ENCODE measurements around the gene ENDOD1.

Gene ENDOD1

GRCh38 chr11:95142431-95142830, 52.8 kb downstream of the ENDOD1 start:
- DNase-seq (ENCODE audit: low read depth in 4 of 4, low spot score in 1 of 4): no peak

- DNase-seq (ENCODE audit: low read depth in 4 of 4, low spot score in 1 of 4): no peak
Measured at GRCh38 chr11:95143106-95143681, 53.5 kb downstream of the ENDOD1 start.

- DNase-seq (ENCODE audit: low read depth in 4 of 4, low spot score in 1 of 4): no peak
Measured at GRCh38 chr11:95144313-95145235, 54.9 kb downstream of the ENDOD1 start.

- DNase-seq (ENCODE audit: low read depth in 4 of 4, low spot score in 1 of 4): no peak
Measured at GRCh38 chr11:95145430-95146060, 55.9 kb downstream of the ENDOD1 start.

- no peak for DNase-seq (ENCODE audit: low read depth in 4 of 4, low spot score in 1 of 4)
Measured at GRCh38 chr11:95147364-95147905, 57.8 kb downstream of the ENDOD1 start.

GRCh38 chr11:95148406-95148805, 58.8 kb downstream of the ENDOD1 start:
- no peak for DNase-seq (ENCODE audit: low read depth in 4 of 4, low spot score in 1 of 4)

GRCh38 chr11:95148938-95149337, 59.3 kb downstream of the ENDOD1 start:
- no peak for DNase-seq (ENCODE audit: low read depth in 4 of 4, low spot score in 1 of 4)

GRCh38 chr11:95149651-95150364, 60.2 kb downstream of the ENDOD1 start:
- no peak for DNase-seq (ENCODE audit: low read depth in 4 of 4, low spot score in 1 of 4)

GRCh38 chr11:95150956-95151684, 61.5 kb downstream of the ENDOD1 start:
- DNase-seq (ENCODE audit: low read depth in 4 of 4, low spot score in 1 of 4): peak; percentile 70 to 84 (median 77)

GRCh38 chr11:95152876-95153856, 63.5 kb downstream of the ENDOD1 start:
- no peak for DNase-seq (ENCODE audit: low read depth in 4 of 4, low spot score in 1 of 4)

GRCh38 chr11:95153857-95154246, 64.2 kb downstream of the ENDOD1 start:
- DNase-seq (ENCODE audit: low read depth in 4 of 4, low spot score in 1 of 4): no peak

- DNase-seq (ENCODE audit: low read depth in 4 of 4, low spot score in 1 of 4): peak in 3 of 4 experiments; percentile 25 to 41 (median 40)
Measured at GRCh38 chr11:95154514-95154913, 64.9 kb downstream of the ENDOD1 start.

GRCh38 chr11:95155385-95155784, 65.7 kb downstream of the ENDOD1 start:
- no peak for DNase-seq (ENCODE audit: low read depth in 4 of 4, low spot score in 1 of 4)

GRCh38 chr11:95156133-95156721, 66.6 kb downstream of the ENDOD1 start:
- no peak for DNase-seq (ENCODE audit: low read depth in 4 of 4, low spot score in 1 of 4)

- no peak for DNase-seq (ENCODE audit: low read depth in 4 of 4, low spot score in 1 of 4)
Measured at GRCh38 chr11:95156916-95157541, 67.4 kb downstream of the ENDOD1 start.

GRCh38 chr11:95157824-95158223, 68.2 kb downstream of the ENDOD1 start:
- no peak for DNase-seq (ENCODE audit: low read depth in 4 of 4, low spot score in 1 of 4)

GRCh38 chr11:95161248-95161647, 71.6 kb downstream of the ENDOD1 start:
- DNase-seq (ENCODE audit: low read depth in 4 of 4, low spot score in 1 of 4): no peak

- DNase-seq (ENCODE audit: low read depth in 4 of 4, low spot score in 1 of 4): no peak
Measured at GRCh38 chr11:95163106-95163505, 73.5 kb downstream of the ENDOD1 start.
